ENCODE data around the gene ZNF182.
"Not testable (repeated sequence)": the region's sequence is repeated elsewhere in the genome, so short reads cannot be mapped to it uniquely, and the experiment has no call there.

Gene ZNF182

DNA sequence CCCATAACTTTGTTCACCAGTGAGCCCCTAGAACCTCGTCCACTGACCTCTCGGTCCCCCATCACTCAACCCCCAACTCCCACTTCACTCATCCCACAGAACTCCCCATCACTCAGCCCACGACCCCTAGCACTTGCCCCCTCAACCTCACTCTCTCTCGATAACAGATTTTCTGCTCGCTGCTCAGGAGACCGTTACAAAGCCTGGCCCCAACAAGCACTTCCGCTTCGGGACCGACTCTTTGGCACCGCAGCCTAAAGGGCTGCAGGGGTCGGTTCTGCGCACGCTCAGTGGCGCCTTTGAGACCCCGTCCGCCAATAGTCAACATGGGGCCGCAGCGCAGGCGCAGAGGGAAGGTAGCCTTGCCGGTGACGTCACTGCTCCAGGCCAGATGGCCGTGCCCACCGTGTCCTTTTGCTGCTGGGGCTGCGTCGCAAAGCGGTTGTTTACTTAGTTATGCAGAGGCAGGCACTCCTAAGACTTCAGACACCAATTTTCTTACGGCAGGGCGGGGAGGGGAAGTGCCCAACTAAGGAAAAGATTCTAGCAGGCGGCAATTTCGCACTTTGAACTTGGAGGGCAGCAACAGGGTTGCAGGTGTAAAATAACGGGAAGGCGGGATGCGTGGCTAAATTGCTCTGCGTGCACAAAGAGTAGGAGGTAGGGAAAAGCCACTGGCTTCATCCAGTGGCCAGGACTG lies at the start of gene ZNF182:
Gene ZNF182, minus strand, starts transcription at position 232 of the 700 bp plus-strand sequence. CDS start 1,380 bp downstream, outside the sequence.
- peak; percentile 91 for DNase-seq

DNA sequence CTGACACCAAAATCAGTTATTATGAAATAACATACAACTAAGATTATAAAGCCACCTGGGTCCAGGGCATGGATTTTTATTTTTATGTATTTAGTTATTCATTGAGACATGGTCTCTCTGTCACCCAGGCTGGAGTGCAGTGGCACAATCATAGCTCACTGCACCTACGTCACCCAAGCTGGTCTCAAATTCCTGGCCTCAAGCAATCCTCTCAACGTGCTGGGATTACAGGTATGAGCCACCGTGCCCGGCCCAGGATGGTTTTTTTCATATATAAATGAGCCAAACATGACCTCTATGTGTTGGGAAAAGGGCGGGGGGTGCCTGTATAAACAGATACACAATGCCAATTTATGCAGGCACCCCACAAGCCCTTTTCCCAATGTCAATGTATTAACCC lies 43.1 kb upstream of the ZNF182 start:
- no peak for DNase-seq

DNA sequence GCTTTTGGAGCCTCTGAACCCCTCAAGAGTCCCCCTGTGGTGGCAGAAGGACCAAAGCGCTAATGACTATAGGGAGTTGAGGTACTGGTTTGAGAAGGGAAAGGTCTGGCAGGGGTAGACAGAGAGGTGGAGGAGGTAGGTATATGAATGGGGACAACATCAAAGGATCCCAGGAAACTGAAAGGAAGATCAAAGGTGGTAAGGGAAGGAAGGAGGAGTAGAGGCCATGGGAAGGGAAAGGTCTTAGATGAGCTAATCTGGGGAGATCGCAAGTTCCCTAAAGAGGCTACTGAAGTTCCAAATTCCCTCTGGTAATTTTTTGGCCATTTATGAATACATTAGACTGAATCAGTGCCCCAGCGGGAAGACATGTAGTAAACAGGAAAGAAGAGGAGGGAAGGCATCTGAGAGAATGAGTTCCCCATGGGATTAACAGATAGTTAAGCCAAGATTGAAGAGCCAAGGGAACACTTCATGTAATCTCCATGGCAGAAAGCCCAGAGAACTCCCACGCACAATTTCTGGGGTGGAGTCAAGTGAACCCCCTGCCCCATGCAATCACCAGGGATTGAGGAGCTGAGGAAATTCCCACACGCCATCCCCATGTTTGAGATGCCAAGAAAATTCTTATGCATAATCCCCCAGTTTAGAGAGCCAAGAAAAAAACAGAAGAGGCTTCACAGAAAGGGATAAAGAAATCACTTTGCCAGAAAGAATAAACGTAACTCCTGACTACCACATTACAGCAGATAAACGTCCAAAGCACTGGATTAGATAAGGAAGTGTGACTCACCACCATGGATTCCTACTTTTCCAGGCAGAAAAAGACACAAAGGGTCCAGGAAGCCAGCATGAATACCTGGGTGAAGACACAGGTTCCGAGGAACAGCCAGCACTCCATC lies 41.9 kb upstream of the ZNF182 start:
- no peak for DNase-seq

DNA sequence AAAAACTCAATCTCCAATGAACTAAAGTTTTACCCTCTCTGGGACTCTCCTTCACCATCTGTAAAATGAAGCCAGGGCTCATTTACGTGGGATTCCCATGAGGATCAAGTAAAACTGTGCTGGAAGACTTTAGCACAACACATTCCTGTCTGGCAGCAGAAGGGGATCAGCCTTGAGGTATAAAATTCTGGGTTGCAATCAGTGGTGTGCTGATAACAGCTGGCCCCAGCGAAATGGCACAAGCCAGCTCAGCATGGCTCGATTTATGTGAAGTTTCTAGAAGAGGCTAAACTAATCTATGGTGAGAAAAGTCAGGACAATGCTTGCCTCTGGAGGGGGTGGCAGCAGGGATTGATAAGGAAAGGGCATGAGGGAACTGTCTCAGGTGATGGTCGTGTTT lies 39.3 kb upstream of the ZNF182 start:
- DNase-seq, result no peak

DNA sequence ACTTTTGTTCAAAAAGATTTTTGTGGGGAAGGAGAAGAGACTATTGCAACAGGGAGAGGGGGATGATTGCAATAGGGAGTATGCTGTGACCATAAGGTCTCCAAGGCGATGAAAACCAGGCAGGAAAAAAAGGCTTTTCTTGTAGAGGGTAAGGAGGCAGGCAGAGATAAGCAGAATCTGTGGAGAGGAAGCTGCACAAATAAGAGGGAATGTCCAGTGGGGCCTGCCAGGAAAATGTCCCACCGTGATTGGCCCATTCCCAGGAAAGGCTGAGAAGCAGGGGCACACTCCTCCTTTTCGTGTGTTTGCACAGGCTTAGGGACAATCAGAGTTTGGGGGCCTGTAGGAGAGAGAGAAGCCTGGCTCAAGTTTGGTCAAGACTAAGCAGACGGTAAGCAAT lies 32.1 kb upstream of the ZNF182 start:
- DNase-seq, result no peak

DNA sequence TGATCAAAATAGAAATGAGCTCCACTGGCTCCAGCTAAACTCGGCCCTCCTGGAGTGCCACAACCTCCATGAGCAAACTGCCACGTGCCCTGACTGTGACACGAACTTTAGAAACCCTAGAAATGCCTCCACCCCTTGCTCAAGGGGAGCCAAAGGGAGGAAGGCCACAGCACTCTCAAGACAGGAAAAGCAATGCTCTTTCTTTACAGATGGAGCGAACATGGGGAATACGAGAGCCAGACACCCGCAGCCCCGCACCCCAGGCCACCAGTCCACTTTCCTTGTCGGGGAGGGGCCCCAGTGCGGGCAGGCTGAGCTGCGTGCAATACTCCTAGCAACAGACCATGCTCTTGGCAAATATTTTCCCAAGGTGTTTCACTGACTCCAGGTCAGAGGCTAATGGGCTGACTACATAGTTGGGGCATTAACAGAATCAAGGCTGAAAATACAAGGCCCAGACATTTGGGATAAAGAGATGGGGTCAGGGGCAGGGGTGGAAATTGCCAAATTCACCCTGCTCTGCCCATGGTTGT lies 26.9 kb upstream of the ZNF182 start:
- DNase-seq, result not testable (repeated sequence)

DNA sequence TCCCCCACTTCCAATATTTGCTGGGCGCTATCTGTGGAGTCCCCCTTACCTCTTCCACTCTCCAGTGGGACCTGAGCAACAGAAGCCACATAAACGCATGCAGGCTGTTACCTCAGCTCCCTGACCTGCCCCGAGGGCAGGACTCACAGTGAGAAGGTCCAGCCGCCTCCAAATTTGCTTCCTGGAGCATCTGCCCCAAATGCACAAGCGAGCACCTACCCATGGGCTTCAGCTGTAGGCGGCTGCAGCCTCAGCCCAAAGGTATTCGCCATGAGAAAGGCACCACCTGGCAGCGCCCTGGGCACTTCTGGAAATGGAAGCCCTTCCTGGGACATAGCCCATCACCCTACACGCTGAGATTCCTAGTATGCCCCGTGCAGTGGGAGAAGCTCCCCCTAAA lies 26.4 kb upstream of the ZNF182 start:
- DNase-seq, result no peak

DNA sequence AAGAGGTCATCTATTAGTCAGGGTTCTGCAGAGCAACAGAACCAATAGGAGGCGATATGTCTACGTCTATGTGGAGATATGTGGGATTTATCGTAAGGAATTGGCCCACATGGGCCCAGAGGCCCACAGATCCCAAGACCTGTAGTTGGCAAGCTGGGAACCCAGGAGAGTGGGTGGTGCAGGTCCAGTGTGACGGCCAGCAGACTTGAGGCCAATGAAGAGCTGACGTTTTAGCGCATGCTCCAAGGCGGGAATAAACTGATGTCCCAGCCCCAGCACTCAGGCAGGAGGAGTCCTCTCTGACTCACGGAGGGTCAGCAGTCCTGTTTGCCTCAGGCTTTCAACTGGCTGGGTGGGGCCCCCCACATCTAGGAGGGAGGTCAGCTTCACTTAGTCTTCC lies 24.3 kb upstream of the ZNF182 start:
- no peak for DNase-seq

DNA sequence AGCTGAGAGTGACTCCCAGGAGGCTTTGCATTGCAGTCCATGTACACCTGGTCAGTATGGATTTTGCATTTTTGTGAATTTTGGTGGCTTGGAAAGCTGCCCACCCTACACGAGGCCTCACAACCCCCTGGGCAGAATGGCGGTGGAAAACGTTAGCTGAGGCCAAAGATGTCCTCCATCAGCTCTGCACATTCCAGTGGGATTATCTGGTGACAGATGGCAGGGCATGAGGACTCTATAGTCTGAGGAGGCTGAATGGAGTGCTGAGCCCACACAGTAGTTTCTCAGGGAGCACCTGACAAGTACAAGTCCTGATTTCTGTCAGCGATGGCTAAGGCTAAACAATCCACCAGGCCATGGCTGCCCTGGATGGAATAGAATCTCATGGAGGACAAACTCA lies 23.8 kb upstream of the ZNF182 start:
- not testable (repeated sequence) for DNase-seq

DNA sequence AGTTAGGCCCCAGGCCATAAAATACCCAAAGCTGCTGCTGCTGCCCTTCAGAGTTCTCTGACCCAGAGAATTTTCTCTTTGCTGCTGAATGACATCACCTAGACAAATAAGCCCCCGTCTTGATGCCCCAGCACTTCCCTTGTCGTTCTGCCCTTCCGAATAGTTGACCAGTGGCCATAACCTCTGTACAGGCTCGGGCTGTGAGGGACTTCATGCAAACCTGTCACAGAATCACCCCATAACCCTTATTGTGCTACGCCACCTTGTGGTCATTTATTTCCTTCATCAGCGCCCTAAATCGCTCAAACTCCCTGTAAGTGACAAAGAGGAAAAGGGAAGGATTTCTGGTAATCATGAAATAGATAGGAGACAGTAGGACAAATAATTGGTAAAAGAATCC lies 21.8 kb upstream of the ZNF182 start:
- DNase-seq, result peak; percentile 7

DNA sequence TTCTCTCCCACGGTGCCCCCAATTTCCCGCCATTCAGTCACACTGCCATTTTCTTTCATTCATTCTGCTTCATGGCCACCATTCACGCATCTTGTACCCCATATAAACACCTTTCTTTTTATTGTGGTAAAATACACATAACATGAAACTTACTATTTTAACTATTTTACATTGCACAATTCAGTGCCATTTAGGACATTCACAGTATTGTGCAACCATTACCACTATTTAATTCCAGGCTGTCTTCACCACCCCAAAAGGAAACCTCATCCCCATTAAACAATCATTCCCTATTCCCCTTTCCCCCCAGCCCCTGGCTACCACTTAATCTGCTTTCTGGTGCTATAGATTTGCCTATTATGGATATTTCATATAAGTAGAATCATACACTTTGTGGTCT lies 18.9 kb upstream of the ZNF182 start:
- no peak for DNase-seq

DNA sequence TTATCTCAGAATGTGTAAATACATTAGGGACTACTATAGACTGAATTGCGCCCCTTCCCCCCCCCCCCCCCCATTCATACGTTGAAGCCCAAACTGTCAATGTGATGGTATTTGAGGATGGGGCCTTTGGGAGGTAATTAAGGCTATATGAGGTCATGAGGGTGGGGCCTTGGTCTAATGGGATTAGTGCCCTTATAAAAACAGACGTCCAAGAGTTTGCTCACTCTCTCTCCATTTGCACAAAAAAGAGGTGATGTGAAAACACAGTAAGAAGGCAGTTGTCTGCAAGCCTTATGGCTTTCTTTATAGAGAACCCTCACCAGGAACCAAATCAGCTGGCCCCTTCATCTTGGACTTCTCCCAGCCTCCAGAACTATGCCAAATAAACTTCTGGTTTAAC lies 18.3 kb upstream of the ZNF182 start:
- no peak for DNase-seq

DNA sequence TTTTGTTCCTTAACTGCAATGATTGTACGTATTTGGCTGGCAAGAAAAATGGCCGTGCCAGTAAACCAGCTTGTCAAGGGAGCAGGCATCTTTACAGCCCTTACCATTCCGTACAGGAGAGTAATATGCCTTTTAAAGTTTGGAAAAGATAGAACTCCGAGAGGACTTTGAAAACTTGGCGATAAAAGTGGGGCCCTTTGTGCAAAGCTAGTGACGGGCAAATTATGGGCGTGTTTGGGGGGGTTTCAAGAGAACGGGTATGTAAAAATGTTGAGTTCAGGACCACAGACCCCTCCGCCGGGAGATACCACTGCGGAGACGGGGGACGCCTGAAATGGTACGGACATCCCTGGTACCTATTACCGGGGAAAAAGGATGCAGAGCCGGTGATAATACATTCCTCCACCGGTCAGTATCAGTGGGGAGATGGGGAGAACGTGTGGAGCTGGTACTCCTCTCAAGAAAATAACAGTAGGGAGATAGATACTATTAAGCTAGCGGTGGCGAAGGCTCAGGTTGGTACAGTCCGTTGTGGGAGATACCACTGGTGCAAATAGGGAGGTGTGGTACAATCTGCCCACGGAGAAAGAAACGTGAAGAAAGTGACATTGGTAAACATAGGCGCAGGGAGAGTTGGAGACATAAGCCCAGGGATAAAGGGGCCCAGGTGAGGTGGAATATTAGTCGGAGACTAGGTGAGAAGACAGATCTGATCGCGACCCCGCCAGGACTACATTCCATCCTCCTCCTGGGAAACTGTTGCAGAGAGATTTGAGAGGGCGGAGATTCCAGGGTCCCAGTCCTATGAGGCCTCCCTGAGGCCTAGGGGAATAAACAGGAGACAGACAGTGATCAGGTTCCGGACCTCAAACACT lies 17.5 kb upstream of the ZNF182 start:
- peak; percentile 78 for DNase-seq

DNA sequence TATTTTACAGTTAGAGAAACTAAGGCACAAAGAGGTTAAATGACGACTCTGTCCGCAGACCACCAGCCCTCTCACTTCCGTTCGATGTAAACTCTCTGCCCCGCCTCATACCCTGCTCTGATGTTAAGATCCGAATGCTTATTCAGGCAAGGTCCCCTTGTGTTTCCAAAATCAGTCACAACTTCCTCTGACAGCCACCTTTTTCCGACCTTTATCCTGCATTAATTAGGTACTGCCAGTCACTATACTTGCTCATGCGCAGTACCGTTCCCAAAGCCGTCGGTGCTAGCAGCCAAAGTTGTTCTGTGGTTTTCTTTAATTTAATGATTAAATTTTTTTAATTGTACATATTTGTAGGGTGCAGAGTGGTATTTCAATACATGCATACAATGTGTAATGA lies 16.7 kb upstream of the ZNF182 start:
- peak; percentile 14 for DNase-seq

DNA sequence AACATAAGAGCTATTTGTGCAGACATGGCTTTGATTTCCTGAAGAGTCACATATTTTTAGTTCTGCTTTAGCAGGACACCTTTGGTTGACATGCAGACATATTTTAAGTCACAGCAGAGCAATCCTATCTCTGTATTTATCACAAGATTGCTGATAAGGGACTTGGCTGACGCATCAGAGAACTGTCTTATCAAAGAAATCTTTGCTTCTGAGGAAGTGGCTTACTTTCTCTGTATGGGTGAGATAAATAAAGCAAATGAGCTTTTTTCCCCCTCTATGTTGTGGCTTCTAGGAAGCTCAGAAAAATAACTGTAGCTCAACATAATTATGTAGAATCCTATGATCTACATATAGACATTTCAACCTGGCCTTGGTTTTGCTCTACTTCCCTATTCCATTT lies 16.1 kb upstream of the ZNF182 start:
- DNase-seq, result not testable (repeated sequence)

DNA sequence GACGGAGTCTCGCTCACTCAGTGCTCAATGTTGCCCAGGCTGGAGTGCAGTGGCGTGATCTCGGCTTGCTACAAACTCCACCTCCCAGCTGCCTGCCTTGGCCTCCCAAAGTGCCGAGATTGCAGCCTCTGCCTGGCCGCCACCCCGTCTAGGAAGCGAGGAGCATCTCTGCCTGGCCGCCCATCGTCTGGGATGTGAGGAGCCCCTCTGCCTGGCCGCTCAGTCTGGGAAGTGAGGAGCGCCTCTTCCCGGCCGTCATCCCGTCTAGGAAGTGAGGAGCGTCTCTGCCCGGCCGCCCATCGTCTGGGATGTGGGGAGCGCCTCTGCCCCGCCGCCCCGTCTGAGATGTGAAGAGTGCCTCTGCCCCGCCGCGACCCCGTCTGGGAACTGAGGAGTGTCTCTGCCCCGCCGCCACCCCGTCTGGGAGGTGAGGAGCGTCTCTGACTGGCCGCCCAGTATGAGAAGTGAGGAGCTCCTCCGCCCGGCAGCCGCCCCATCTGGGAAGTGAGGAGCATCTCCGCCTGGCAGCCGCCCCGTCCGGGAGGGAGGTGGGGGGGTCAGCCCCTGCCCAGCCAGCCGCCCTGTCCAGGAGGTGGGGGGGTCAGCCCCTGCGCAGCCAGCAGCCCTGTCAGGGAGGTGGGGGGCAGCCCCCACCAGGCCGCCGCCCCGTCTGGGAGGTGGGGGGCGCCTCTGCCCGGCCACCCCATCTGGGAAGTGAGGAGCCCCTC lies 13.0 kb upstream of the ZNF182 start:
- not testable (repeated sequence) for DNase-seq

DNA sequence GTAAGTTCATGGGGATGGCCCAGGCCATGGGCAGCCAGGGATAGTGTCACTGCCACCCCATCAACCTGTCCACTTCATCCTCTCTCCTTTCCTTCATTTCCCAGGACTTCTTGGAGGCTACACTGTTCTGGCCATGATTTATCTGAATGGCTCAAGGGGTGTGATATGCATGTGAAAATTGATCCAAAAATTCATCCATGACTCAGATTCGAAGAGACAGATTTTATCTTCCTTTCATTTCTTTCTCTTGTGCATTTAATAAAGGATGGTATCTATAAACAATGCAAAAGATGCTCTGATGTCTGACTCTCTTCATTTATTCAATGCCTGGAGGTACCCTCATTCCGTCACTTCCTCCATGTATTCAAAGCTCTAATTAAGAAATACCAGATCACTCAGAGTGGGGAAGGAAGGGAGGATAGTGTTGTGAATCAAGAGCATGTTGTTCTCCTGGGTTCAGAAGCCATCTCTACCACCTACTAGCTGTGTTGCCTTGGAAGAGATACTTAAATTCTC lies 5.7 kb upstream of the ZNF182 start:
- not testable (repeated sequence) for DNase-seq

DNA sequence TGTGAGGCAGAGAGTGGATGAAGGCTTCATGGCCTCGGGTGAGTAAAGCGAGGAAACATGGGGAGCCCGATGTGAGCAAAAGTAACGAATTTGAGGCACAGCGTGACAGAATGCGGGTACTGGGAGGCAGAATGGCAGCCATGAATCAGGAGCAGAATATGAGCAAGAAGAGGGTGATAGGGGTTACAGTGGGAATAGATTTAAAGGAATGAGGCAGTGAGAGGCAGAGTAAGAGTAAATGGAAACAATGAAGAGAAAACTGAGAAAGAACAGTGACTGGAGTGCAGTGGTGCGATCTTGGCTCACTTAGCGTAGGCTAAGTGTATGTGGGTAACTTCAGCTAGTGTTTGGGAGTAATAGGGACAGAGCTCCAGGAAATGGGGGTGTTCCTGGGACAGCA lies 2.9 kb upstream of the ZNF182 start, which contains the start of gene SPACA5:
Gene SPACA5, plus strand, starts transcription at position 301 of the 400 bp plus-strand sequence. CDS start 815 bp downstream, outside the sequence.
- DNase-seq, result not testable (repeated sequence)

DNA sequence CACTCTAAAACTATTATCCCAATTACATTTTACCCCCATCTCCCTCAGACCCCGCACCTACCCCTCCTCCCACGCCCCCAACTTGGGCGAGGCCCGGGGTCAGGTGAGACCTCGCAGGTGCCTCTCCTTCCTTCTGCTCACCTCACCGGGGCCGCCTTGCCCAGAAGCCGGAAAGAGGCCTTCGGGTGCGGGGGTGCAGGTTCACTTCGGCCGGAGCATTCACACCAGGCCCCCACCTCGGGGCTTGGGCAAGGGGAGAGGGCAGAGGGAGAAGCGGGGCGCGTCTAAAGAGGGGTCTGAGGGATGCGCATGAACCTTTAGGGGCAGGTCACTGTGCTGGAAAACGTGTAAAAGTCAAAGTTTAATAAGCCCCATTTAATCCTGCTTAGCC lies 427 bp downstream of the ZNF182 start:
- DNase-seq, result peak; percentile 8

DNA sequence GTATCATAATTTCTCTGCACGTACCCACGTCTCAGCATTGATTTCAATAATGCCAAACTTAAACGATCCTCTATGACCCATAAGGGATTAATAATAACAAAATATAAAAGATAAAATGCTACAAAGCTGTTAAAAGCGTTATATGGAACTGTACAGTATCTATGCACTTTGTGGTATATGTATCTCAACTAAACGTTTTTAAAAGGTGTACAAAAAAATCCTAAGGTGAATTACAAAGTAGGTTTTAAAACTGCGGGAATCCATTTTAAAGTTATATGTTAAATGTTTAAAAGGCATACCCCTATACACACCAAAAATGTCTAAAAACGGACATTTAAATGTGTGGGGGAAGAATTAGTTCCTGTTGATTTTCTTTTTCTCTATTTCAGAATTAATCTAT lies 860 bp downstream of the ZNF182 start:
- DNase-seq, result no peak

DNA sequence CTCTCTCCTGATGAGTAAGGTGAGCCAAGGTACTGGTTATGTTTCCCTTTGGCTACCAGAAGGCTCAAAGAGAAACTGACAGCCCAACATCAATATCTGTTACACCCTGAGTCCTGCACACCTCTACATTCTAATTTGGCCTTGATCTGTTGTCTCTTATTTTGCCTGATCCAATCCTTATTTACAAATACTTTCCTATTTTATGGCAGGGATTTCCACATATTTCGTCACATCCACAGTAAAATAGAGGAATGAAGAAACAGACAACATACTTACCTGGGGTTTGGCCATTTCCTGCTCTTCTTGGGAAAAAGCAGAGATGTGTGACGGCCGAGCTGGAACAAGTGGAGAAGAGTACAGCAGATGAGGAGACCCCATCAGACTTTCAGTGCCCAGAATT lies 1.5 kb downstream of the ZNF182 start:
- DNase-seq, result no peak

DNA sequence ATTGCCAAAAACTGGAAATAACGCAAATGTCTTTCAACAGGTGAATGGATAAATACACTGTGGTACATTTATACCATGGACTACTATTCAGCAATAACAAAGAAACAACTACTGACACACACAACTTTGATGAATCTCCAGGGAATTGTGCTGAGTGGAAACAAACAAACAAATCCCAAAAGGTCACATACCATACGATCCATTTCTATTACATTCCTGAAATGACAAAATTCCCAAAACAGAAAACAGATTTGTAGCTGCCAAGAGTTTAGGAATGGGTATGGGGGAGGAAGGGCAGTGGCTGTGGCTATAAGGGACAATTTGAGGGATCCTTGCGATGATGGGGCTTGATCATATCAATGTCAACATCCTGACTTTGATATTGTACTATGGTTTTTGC lies 2.5 kb downstream of the ZNF182 start:
- no peak for DNase-seq
